ENCODE data around the gene PSMF1. TPM values are rescaled to one million over a fixed set of nuclear protein-coding genes. Genes with fewer than 3 reads are reported as not detected.

The PSMF1 gene, protein sequence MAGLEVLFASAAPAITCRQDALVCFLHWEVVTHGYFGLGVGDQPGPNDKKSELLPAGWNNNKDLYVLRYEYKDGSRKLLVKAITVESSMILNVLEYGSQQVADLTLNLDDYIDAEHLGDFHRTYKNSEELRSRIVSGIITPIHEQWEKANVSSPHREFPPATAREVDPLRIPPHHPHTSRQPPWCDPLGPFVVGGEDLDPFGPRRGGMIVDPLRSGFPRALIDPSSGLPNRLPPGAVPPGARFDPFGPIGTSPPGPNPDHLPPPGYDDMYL
- total RNA-seq: 16.4 and 19.1 TPM in 2 replicates

DNA sequence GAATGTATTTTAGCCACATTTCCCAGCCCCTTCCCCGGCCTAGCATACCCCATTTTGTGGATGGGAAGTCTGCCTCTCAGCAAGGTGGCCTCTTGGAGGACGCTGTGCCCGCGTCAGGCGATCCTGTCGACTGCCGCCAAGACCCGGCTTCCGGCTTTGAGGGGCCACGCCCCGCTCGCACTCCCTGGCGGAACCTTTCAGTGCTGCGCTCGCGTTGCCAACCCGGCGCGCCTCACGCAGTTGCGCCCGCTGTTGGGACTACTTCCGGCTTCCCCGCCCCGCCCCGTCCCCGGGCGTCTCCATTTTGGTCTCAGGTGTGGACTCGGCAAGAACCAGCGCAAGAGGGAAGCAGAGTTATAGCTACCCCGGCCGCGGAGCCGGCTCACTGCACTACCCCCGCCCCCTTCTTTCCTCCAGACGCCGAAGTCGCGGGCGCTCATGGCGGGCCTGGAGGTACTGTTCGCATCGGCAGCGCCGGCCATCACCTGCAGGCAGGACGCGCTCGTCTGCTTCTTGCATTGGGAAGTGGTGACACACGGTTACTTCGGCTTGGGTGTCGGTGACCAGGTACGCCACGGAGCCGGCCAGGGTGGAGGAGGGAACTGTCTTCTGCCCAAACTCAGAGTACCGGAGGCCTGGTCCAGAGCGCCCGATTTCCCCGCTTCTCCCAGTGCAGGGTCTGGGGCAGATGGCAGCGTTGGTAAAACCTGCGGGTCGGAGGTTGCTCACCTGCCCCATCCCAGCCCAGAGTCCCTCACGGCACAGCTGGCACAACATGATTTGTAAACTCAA is at the start of gene PSMF1:
Gene PSMF1 (plus strand): TSS at position 267 of the 792 bp plus-strand sequence. CDS start 172 bp downstream, at position 439.

DNA sequence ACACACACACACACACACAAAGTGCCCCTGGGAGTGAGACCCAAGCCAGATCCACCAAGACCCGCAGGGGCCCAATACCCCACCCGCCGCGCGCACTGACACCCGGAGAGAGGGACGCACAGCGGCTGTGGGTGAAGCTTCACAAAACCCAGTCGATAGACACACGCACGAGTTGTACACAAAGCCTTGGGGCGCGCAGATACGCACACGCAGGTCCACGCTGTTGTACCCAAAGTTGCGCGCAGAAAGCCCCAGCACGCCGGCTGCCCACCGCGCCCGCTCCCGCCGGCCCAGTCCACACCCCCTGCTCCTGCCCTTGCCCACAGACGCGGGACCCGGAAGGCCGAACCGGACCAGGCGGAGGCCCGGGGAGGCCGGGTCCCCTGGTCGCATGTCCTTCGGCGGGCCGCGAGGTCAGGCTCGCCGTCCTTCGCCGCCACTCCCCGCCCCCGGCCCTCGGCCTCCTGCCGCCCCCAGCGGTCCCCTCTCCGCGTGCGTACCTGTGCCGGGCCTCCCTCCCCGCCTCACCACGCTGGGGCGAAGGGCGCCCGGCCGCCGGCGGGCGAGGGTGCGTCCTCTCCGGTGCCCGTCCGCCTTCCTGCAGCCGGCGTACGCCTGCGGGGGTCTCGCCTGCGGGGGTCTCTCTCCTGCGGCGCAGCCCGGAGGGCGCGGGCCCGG is 66.4 kb downstream of the PSMF1 start, which contains the start of gene TMEM74B:
Gene TMEM74B (minus strand): TSS at position 344 of the 678 bp plus-strand sequence. CDS start 1,180 bp downstream, outside the sequence.

DNA sequence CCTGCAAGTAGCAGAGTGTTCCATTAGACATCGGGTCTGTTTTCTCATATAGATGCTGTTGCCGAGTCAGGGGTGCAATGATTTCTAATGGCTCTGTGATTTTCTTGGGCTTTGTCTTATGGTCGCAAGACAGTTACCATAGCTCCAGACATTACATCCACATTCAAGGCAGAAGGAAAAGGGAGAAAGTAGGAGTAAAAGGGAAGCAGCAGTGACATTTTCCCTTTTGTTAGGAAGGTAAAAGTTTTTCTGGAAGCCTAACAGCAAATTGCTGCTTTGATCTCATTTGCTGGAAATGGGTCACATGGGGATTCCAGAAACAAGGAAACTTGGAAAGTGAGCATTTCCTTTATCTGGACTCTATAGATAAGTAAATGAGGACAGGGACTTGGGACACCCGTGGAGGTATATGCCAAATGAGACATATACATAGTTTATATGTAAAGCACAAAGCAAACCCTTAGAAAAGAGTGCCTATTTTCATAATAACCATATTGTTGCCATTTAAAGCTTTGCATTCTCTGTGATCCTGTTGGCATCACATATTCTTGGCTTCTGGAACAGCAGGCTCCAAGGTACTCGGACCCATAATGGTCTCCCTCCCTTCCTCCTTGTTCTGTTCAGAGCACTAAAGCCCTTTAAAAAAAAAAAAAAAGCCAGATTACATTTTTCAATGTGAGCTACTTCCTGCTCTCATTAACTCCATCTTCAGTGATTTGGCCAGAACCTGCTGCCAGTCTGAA is 84.5 kb downstream of the PSMF1 start, which contains the start of gene C20orf202:
Gene C20orf202 (plus strand): TSS at position 693 of the 743 bp plus-strand sequence. CDS start 132 bp downstream, outside the sequence.

Other genes with a start within 250 kb of the PSMF1 start
- gene ANGPT4, start 202.3 kb upstream of the PSMF1 start, total RNA-seq: not detected in 2 replicates
- gene RSPO4, start 116.3 kb upstream of the PSMF1 start, total RNA-seq: not detected in 2 replicates
- not detected in 2 replicates for gene TMEM74B, start 66.4 kb downstream of the PSMF1 start, total RNA-seq
- not detected in 2 replicates for gene C20orf202, start 84.9 kb downstream of the PSMF1 start, total RNA-seq
- gene RAD21L1, start 107.4 kb downstream of the PSMF1 start, total RNA-seq: under 0.01 TPM in 1 of 2 replicates, not detected in the other
- 6.7 and 9.6 TPM in 2 replicates for gene SNPH, start 147.7 kb downstream of the PSMF1 start, total RNA-seq
- 1.4 and 1.9 TPM in 2 replicates for gene SDCBP2, start 210.5 kb downstream of the PSMF1 start, total RNA-seq

Measured in bronchial smooth muscle cell (primary cell).